Measurements from ENCODE around the gene NLRP9. TPM values are rescaled to one million over a fixed set of nuclear protein-coding genes. Genes with fewer than 3 reads are reported as not detected.
A peak's percentile ranks its signal among the peaks of the same experiment; 100 is the strongest.

NLRP9 gene
- total RNA-seq, 4 donors from 2014 or later: not detected

DNA sequence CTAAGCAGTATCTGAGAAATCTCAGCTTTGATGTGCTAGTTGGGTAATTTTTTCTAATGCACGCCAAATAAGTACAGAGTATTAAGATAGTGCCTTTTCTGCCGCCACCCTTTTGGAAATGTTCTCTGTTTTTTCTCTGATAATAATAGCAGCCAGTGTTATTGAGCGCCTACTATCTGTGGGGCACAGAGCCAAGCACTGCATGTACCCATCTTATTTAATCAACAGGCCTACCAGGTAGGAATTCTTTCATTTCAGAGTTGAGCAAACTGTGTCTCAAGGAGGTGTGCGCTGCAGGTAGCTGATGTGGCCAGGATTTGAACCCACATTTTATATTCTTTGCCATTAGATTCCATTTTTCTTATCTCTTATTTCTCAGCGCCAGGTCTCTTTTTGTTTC is 61.8 kb downstream of the NLRP9 start:
- Histone ChIP-seq H3K36me3 (peaks cover 20 to 70% (median 26%) of the 10 kb centered on the region in 3 donors), H3K4me1 (peaks cover 34 to 81% (median 40%) of the 10 kb centered on the region in 3 donors)
- intact Hi-C loops (cut with DNase I): no loop called here

DNA sequence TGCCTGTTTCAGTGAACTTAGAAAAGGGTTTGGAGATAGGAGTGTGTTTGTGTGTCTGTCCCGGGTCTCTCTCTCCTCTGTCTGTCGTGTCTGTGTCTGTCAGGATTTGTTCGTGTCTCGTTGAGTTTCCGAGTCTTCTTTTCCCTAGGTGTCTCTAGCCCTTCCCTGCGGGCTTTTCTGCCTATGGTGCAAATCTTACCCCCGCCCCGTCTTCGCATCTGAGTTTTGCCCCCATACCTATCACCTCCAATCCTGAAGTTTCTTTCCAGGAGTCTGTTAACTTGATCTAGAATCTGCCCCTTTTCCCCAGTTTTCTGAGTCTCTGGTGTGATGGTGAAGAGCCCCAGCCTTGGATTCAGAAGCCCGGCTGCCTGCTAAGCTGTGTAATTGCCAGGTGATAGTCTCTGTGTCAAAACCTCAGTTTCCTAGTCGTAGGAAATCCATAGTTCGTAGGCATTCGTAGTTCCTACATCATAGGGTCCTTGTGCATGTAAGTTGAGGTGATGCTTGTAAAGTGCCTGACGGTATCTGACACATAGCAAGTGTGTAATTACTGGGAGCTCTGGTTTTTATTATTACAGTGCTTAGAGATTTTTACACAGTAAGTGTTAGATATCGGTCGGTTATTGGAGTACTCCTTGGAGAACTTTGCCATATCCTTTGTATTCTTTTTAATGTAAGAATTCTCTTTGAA is 62.4 kb downstream of the NLRP9 start:
- peaks cover 20 to 70% (median 25%) of the 10 kb centered on the region in 3 donors for H3K36me3 ChIP-seq
- 14% methylated on average over 16 of the region's 16 CpGs for WGBS, 2 donors
- intact Hi-C loops (cut with DNase I): no loop called here
- TF ChIP-seq CTCF (IDR thresholded peaks at IDR 0.05): no peak
- no peak for TF ChIP-seq POLR2A (IDR thresholded peaks at IDR 0.05)
- no peaks in the 10 kb centered on the region for H3K9me3 ChIP-seq
- H3K4me1 ChIP-seq: peaks cover 34 to 79% (median 40%) of the 10 kb centered on the region in 3 donors
- H3K4me3 ChIP-seq: peak overlapping the region; percentile 61 to 100 (median 78)
- no peaks in the 10 kb centered on the region for H3K27me3 ChIP-seq
- H3K27ac ChIP-seq: peak overlapping the region; percentile 82 to 96 (median 92)
- DNase-seq: no peak

More for the DNA sequence above, 61.8 kb downstream of the NLRP9 start:
- peak overlapping the region; percentile 61 to 100 (median 78) for H3K4me3 ChIP-seq
- H3K27ac ChIP-seq: peak overlapping the region in 3 of 4 donors; percentile 46 to 93 (median 82)
- DNase-seq: no peak
- no peaks in the 10 kb centered on the region for H3K27me3 ChIP-seq
- TF ChIP-seq CTCF (IDR thresholded peaks at IDR 0.05): peak in 1 of 6 experiments; percentile 14
- no peak for TF ChIP-seq POLR2A (IDR thresholded peaks at IDR 0.05)
- no peaks in the 10 kb centered on the region for H3K9me3 ChIP-seq
- 49 to 57% methylated on average over 5 of the region's 5 CpGs for WGBS, 2 donors

- H3K36me3 ChIP-seq: peaks cover 23 to 70% (median 27%) of the 10 kb centered on the region in 3 donors
- no peaks in the 10 kb centered on the region for H3K27me3 ChIP-seq
- 0% methylated on average over 1 to 5 of the region's 101 CpGs for WGBS, 2 donors
- no peaks in the 10 kb centered on the region for H3K9me3 ChIP-seq
- peak within 1 kb of the TSS; percentile 82 to 96 (median 92) for H3K27ac ChIP-seq
- intact Hi-C loops (cut with DNase I): no loop called here
- peak; percentile 79 for DNase-seq
- H3K4me3 ChIP-seq: peak within 1 kb of the TSS; percentile 61 to 100 (median 78)
- H3K4me1 ChIP-seq: peaks cover 34 to 78% (median 40%) of the 10 kb centered on the region in 3 donors
- TF ChIP-seq POLR2A (IDR thresholded peaks at IDR 0.05) (peak in 2 of 4 donors; percentile 14 to 69), CTCF (IDR thresholded peaks at IDR 0.05) (no peak)
Observed at GRCh38 chr19:55674841-55675660, 63.2 kb downstream of the NLRP9 start, which contains the start of gene EPN1. EPN1 (plus strand) TSS chr19:55675226; CDS start chr19:55678628, 3,402 bp downstream.

GRCh38 chr19:55674459-55674840 is 63.8 kb downstream of the NLRP9 start:
- DNase-seq: no peak
- intact Hi-C loops (cut with DNase I): no loop called here
- peak overlapping the region; percentile 82 to 96 (median 92) for H3K27ac ChIP-seq
- no peak for TF ChIP-seq CTCF (IDR thresholded peaks at IDR 0.05)
- H3K4me1 ChIP-seq: peaks cover 32 to 75% (median 36%) of the 10 kb centered on the region in 3 donors
- H3K27me3 ChIP-seq: no peaks in the 10 kb centered on the region
- WGBS, 2 donors: 32 to 39% methylated on average over 7 to 11 of the region's 17 CpGs
- no peaks in the 10 kb centered on the region for H3K9me3 ChIP-seq
- H3K36me3 ChIP-seq: peaks cover 25 to 70% (median 27%) of the 10 kb centered on the region in 3 donors
- peak overlapping the region; percentile 61 to 100 (median 78) for H3K4me3 ChIP-seq

All from esophagus squamous epithelium (tissue), 5 donors.